AG20443 (cell line): ENCODE data around the gene ACTR1A.

Experiments
- DNase-seq: peaks from one replicate; pipeline ENCODE4 v3.0.0; 2012; ENCODE audit warnings: low spot score, mixed read lengths

The ACTR1A gene

GRCh38 chr10:102453502-102453901, 49.0 kb downstream of the ACTR1A start:
- DNase-seq = no peak

GRCh38 chr10:102452672-102453340, 49.7 kb downstream of the ACTR1A start:
- peak; percentile 71 for DNase-seq

- DNase-seq = peak; percentile 10
Measured at GRCh38 chr10:102451105-102451969, 51.2 kb downstream of the ACTR1A start, which contains the start of gene C10orf95. C10orf95 (minus strand) TSS chr10:102451543; CDS start chr10:102451093, 450 bp downstream.

GRCh38 chr10:102450374-102451104, 52.0 kb downstream of the ACTR1A start:
- peak; percentile 94 for DNase-seq

- DNase-seq = no peak
Measured at GRCh38 chr10:102450124-102450373, 52.5 kb downstream of the ACTR1A start.

GRCh38 chr10:102449321-102450123, 53.0 kb downstream of the ACTR1A start:
- no peak for DNase-seq

- no peak for DNase-seq
Measured at GRCh38 chr10:102444851-102445250, 57.7 kb downstream of the ACTR1A start.

- no peak for DNase-seq
Measured at GRCh38 chr10:102438374-102438773, 64.1 kb downstream of the ACTR1A start.

GRCh38 chr10:102437515-102437914, 65.0 kb downstream of the ACTR1A start:
- DNase-seq = no peak

GRCh38 chr10:102436312-102436711, 66.2 kb downstream of the ACTR1A start:
- DNase-seq = no peak

- no peak for DNase-seq
Measured at GRCh38 chr10:102435529-102436233, 66.8 kb downstream of the ACTR1A start.

GRCh38 chr10:102435133-102435497, 67.4 kb downstream of the ACTR1A start:
- no peak for DNase-seq

GRCh38 chr10:102434394-102435132, 67.9 kb downstream of the ACTR1A start:
- peak; percentile 62 for DNase-seq

GRCh38 chr10:102433619-102434046, 68.9 kb downstream of the ACTR1A start:
- no peak for DNase-seq

- DNase-seq = peak; percentile 96
Measured at GRCh38 chr10:102432162-102432950, 70.2 kb downstream of the ACTR1A start, which contains the start of gene CUEDC2. CUEDC2 (minus strand) TSS chr10:102432574; CDS start chr10:102425188, 7,386 bp downstream.

GRCh38 chr10:102431452-102432124, 70.9 kb downstream of the ACTR1A start:
- peak; percentile 55 for DNase-seq

GRCh38 chr10:102429468-102429867, 73.0 kb downstream of the ACTR1A start:
- DNase-seq = no peak
